Inflammatory macrophage treated with lipopolysaccharide for 1 hour (primary cell): ENCODE data around the gene PROCR.
"Not testable (repeated sequence)": the region's sequence is repeated elsewhere in the genome, so short reads cannot be mapped to it uniquely, and the experiment has no call there.

Source experiments
- DNase-seq, 2 donors: peaks; one replicate each; pipeline ENCODE4 v3.0.0-alpha.2; 2020 to 2022

PROCR gene

DNA sequence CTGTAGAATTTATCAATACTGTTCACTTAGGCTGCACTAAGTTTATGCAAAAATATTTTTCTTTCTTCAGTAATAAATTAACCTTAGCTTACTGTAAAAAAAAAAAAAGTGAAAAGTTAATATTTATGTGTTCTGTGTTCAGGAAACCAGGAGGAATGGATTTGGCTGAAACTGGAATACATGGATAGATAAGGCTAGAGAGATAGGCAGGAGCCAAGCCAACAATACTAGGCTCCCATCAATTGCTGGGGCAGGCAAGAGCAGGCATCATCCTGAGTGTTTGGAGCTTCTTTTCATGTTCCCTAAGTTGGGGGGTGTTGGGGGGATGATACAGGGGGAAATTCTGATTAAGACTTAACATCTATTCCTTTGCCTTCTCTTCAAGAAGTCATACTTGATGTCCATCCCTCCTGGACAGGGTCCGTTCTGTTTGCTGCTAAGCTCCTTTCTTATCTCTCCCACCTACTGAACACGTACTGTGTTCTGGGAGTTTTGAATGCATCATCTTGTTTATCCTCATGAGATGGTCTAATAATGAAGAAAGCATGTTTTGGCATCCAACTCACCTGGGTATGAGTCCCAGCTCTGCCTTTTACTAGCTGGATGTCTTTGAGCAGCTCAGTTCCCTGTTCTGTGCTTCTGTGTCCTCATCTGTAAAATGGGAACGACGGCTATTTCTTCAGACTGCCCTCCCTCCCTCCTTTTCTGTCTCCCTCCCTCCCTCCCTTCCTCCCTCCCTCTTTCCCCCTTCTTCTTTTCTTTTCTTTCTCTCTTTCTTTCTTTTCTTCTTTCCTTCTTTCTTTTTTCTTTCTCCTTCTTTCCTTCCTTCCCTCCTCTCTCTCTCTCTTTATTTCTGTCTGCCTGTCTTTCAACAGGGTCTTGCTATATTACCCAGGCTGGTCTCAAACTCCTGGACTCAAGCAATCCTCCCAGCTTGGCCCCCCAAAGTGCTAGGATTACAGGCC, 6.4 kb upstream of the PROCR start:
- no peak for DNase-seq

DNA sequence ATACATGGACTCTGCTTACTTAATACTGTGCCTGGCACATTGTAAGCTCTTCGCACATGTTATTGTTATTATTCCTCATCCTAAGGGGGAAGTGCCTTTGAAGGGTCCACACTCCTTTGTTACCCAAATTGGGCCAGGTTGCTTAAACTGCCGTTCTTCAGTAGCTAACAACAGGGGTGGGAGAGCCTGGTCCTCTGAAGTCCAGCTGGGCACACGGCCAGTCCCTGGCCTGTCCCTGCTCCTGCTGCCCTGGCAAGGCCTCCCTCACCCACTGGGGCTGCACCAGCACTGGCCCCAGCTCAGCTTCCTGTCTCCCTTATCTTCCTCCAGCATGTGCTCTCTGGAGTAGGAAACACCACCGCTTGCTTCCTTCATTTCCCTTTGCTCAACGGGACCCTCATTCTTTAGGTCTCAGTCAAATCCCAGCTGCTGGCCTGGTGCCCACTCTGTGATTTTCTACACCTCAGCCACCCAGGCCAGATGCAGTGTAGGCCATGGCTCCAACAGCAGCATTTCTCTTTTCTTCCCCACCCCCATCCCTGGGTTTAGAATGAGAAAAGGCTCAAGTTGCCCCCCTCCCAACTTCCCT, 5.5 kb upstream of the PROCR start:
- DNase-seq, result no peak

DNA sequence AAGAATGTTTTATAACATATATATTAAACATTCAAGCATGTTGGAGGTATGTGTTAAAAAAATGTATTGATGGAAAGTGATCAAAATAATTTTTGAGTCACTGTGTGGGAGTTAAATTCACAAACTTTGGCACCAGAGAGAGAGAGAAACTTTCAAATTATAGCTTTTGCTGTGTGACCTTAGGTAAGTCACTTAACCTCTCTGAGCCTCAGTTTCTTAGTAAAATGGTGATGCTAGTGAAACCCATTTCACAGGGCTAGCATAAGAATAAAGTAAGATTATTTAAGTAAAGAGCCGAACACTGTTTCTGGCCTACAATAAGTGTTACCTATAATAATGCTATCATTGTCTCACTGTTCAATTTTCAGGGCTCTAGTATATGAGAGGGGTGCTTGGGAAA, 4.1 kb upstream of the PROCR start:
- no peak for DNase-seq

DNA sequence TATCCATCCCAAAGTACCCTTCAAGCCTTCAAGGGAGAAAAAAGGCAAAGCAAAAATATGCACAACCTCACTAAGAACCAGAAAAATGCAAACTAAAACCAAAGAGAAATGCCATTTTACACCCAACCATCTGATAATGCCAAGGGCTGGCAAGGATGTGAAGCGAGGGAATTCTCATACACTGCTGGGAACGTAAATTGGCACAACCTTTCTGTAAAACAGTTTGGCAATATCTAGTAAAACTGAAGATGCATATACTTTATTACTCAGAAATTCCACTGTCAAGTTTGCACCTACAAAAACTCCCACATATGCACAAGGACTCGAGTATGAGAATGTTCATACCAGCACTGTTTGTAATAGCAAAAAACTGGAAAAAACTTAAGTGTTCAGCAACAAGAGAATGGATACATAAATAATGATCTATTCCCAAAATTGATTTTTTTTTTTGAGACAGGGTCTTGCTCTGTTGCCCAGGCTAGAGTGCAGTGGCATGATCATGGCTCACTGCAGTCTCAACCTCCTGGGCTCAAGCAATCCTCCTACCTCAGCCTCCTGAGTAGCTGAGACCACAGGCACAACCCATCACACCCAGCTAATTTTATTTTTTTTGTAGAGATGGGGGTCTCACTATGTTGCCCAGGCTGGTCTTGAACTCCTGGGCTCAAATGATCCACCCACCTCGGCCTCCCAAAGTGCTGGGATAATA, 3.0 kb upstream of the PROCR start:
- not testable (repeated sequence) for DNase-seq

DNA sequence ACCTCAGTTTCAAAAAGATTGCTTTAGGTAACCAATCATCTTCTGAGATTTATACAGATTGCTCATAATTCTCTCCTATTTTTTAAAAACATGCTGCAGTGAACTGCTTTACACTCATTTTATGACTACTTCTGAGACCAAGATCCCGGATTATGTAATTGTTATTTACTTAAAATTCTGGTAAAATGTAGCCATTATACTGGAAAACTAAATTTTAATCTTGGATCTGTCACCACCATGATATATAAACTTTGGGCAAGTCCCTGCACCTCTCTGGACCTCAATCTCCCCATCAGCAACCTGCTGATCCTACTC, 477 bp upstream of the PROCR start:
- DNase-seq, result no peak

DNA sequence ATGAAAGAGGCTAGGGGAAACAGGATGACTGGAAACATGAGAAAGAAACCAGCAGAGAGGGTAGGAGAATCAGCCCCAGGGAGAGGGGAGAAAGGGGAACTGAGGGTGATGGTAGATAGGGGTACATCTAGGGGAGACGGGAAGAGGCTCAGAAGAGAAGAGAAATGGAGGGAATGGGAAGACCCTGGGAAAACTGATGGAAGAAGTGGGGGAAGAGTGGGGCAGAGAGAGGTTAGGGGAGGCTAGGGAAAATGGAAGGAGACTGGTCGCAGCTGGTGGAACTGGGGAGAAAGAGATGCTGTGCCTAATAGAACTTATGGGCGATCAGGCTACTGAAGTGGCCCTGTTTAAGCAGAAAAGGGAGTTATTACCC, 548 bp downstream of the PROCR start:
- DNase-seq, result no peak

DNA sequence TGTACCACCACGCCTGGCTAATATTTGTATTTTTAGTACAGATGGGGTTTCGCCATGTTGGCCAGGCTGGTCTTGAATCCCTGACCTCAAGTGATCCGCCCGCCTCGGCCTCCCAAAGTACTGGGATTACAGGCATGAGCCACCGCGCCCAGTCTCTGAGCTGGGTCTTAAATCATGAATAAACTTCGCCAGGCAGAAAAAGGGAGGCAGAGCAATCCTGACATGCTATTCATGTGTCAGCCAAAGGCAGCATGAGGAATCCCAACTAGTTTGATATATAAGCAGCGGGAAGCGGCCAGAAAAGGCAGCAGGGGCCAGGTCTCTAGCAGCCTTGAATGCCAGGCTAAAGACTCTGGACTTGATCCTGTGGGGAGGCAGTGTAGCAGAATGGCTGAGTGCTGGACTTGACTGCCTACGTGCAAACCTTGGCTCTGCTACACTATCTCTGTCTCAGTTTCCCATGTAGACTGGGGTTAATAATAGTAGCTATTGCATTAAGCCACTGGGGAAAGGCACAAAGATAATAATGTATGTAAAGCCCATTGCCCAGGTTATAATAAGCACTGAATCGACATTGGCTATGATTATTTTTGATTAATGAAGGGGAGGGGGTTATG, 1.8 kb downstream of the PROCR start:
- DNase-seq, result no peak

DNA sequence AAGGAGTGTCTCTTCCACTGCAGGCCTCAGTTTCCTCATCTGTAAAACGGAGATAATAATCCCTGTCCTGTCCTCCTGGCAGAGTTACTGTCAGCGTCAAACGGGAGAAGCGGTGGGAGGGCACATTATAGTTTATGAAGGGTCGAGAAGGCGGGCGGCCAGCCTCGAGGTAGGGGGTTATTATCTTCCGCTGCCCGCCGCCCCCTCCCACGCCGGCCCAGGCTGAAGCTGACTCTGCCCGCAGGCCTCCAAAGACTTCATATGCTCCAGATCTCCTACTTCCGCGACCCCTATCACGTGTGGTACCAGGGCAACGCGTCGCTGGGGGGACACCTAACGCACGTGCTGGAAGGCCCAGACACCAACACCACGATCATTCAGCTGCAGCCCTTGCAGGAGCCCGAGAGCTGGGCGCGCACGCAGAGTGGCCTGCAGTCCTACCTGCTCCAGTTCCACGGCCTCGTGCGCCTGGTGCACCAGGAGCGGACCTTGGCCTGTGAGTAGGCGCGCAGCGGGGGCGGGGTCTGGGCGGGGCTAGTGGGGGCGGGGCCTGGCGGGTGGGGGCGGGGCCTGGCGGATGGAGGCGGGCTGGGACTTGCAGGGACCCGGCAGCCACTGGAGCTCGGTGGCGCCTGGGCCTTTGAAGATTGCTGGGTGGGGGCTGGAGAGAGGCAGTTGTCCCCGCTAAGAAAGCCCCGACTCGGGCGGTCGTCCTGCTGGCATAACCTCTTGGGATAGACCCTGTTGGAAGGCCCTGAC, 2.8 kb downstream of the PROCR start:
- no peak for DNase-seq

DNA sequence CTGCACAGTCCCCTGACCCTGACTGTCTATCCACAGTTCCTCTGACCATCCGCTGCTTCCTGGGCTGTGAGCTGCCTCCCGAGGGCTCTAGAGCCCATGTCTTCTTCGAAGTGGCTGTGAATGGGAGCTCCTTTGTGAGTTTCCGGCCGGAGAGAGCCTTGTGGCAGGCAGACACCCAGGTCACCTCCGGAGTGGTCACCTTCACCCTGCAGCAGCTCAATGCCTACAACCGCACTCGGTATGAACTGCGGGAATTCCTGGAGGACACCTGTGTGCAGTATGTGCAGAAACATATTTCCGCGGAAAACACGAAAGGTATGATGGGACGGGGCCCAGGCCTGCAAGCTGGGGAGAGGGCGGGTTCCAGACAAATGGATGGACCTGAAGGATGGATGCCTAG, 4.3 kb downstream of the PROCR start:
- DNase-seq, result no peak

DNA sequence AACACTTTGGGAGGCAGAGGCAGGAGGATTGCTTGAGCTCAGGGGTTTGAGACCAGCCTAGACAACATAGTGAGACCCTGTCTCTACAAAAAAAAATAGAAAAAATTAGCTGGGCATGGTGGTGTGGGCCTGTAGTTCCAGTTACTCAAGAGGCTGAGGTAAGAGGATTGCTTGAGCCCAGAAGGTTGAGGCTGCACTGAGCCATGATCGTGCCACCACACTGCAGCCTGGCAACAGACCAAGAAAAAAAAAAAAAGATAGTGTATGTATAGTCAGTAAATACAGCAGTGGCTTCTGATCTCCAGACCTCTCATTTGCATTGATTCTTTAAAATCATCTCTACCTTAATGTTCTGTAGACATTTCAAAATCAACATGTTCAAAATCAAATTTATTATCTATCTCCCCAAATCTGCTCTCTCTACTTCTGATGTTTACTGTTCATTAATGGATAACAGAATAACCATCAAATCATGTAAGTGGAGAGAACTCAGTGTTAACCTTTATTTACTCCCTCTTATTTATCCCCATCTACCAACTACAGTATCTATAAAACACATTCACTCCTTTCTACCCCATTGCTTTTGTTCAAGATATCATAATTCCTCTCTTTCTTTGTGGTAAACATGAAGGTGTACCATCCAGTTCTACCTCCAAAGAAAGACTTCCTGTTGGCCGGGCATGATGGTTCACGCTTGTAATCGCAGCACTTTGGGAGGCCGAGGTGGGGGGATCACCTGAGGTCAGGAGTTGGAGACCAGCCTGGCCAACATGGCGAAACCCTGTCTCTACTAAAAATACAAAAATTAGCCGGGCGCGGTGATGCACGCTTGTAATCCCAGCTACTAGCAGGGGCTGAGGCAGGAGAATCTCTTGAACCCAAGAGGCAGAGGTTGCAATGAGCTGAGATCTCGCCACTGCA, 7.7 kb downstream of the PROCR start:
- DNase-seq, result no peak

DNA sequence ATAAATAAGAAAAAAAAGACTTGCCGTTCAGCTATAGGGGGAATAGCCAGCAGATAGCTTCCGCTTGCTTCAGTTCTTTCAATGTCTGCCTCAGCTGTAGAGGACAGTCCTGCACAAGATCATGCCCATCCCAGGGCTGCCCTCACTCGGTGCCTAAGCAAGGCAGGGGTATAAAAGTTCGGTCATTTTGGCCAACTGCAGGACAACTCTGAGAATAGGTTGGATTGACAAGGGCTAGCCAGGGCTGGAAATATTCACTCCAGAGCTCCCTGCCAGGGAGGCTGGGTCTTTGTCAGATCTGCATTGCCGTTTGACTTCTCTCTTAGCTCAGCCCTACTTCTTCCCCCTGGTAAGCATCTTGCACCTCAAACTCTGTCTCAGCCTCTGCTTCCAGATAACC, 8.4 kb downstream of the PROCR start:
- DNase-seq, result no peak

DNA sequence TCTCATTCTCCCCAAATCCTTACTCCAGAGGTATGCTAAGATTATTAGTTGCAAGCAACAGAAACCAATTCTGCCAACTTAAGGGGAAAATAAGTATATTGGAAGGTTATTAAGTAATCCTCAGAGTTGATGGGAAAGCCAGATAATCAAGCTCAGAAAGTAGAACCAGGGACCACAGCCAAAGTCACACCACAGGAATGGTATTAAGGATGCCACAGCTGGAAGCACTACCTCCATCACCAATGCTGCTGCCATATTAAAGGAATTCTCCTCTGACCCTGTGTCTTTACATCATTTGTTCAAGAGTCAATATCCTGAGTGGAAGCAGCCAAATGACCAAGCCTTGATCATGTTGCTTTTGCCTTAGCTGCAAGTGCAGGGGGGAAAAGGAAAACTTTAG, 9.9 kb downstream of the PROCR start:
- DNase-seq, result no peak

DNA sequence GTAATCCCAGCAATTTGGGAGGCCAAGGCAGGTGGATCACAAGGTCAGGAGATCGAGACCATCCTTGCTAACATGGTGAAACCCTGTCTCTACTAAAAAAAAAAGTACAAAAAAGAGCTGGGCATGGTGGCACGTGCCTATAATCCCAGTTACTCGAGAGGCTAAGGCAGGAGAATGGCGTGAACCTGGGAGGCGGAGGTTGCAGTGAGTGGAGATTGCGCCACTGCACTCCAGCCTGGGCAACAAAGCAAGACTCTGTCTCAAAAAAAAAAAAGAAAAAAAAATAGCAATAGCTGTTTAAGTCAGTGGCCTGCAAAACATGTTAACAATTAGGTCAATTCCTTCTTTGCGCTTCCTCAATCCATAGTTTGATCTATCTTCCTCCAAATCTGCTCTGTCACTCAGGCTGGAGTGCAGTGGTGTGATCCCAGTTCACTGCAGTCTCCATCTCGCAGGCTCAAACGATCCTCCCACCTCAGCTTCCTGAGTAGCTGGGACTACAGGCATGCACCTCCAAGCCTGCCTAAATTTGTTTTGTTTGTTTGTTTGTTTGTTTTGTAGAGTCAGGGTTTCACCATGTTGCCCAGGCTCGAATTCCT, 14.9 kb downstream of the PROCR start:
- DNase-seq, result not testable (repeated sequence)

DNA sequence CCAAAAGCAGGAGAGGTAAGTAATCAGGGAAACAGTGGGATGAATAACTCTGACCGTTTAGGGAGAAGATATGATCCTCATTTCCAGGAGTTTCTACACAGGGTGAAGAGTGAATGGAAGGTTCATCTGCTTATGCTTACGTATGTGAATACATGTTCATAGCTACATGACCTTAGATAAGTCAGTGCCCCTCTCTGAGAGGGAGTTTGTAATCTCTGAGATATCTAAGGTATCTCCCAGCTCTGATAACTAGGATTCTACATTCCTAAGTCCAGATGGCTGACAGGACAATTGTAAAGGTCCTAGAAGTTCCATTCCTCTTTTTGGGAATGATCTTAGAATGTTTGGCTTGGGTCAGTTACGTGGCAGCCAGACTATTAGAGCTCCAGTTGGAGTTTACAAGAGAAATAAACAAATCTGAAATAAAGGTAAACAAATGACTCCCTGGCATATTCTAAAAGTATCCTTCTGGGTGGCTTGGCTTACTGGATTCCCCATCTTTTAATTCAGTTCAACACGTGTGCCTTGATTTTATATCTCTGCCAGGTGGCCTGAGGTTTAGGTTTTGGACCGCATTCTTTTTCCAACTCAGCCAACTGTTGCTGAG, 15.8 kb downstream of the PROCR start:
- no peak for DNase-seq

DNA sequence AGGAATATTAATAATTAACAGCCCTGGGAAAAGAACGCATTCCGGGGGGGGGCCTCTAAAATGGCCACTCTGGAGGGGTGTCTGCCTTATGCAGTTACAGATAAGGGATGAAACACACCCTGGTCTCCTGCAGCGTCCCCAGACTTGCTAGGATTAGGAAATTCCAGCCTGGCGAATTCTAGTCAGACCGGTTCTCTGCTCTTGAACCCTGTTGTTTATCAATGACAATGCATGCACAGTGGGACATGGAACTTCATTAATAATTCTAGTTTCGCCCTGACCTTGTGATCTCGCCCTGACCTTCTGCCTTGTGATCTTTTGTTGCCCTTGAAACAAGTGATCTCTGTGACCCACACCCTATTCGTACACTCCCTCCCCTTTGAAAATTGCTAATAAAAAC, 17.4 kb downstream of the PROCR start:
- not testable (repeated sequence) for DNase-seq

DNA sequence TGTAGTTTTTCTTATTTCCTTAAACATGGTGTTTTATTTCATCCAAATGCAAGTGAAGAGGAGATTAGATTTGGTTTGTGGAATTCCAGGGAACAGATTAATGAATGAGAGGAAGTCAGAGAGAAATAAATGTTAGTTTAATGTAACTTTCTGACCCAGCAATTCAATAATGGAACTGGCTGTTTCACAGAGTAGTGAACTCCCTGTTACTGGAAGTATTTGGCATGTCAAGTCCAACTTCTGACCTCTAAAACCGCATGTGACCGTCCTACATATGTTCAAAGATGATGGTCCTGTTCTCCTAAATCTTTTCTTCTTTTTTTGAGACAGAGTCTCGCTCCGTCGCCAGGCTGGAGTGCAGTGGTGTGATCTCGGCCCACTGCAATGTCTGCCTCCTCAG, 18.7 kb downstream of the PROCR start:
- no peak for DNase-seq

DNA sequence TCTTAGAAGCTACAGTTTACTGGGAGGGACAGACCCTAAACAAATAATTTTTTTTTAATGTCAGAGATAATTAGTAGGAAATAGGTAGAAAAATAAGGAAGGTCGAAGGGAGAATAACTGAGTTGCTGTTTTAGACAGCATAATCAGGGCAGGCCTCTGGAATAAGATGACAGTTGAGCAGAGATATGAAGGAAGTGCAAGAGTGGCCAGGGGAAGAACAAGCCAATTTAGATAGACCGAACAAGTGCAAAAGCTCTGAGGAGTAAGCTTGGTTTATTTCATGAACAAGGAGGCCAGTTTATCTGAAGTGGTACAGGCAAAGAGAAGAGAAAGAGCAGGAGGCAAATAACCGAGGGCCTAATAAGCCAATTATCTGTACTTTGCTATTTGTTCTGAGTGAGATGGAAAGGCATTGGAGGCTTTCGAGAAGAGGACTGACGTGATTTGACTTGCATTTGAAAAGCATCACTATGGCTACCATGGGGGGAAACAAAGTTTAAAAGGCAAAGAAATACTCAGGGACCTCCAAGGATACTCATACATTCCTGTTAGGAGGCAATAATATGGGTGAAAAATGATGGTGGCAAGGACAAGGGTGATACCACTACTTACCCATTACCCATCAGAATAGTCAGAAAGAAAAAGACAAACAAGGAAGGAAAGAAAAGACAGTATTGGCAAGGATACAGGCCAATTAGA, 19.7 kb downstream of the PROCR start:
- DNase-seq, result no peak

DNA sequence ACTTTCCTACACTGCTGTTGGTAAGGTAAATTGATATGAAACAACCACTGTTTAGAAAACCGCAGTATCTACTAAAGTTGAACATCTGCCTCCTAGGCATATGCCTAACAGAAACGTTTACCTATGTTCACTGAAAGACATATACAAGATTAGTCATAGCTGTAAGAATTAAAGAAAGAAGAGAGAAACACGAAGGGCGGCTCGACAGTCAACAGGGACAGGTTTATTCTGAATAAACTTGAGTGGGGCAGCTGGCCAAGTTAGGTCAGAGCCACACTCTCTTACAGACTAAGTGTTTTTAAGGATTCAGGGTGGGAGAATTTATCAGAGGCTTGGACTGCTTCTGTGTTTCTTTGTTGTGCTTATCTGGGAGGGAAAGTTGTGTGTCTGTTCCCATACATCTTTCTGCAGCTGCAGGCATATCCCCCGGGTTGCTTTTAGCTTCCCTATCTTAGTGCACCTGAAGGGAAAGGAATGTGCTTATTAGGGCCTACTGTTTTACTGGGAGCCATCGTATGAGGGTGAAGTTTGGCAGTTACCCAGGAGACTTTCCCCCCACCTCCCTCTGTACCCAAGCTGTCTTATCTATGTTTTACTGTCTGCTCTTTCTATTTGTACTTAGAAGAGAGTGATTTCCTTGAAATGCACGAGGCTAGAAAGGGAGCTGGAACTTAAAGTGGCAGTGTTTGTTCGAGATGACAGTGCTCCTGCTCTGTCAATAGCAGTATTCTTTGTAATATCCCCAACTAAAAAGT, 20.4 kb downstream of the PROCR start:
- no peak for DNase-seq

DNA sequence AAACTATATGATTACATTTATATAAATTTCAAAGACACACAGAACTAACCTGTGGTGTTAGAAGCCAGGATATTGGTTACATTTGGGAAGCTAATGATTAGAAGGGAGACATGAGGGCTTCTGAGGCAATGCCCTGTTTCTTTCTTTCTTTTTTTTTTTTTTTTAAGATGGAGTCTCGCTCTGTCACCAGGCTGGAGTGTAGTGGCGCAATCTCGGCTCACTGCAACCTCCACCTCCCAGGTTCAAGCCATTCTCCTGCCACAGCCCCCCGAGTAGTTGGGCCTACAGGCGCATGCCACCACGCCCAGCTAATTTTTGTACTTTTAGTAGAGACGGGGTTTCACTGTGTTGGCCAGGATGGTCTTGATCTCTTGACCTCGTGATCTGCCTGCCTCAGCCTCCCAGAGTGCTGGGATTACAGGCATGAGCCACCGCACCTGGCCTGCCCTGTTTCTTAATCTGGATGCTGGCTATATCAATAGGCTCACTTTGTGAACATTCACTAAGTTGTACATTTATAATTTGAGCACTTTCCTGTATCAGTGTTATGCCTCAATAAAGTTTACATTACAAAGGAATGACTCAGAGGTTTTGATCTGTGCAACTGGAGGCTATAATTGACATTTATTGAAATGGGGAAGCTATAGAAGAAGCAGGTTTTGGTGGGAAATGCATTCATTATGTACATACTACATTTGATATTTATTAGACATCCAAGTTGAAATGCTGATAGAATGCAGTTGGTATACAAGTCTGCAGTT, 21.3 kb downstream of the PROCR start:
- not testable (repeated sequence) for DNase-seq
